GM20000 (cell line): ENCODE results near the gene HLF.

ENCODE experiments used
- DNase-seq: peaks from one replicate; pipeline ENCODE4 v3.0.0; 2012; ENCODE audit warnings: low spot score
- CTCF ChIP-seq: IDR thresholded peaks from 2 replicates; pipeline ENCODE4 v1.5.1; 2012; ENCODE audit warnings: mild to moderate bottlenecking, control low read depth; ENCODE audit errors: extremely low read depth, missing control alignments

Gene HLF

GRCh38 chr17:55314784-55315491 lies 50.2 kb downstream of the HLF start:
- DNase-seq, result no peak
- no peak for TF ChIP-seq CTCF

GRCh38 chr17:55316499-55316898 lies 51.7 kb downstream of the HLF start:
- TF ChIP-seq CTCF, result no peak
- DNase-seq, result no peak

- TF ChIP-seq CTCF, result no peak
- DNase-seq, result no peak
These were observed 52.5 kb downstream of the HLF start for GRCh38 chr17:55317284-55317683.

GRCh38 chr17:55318081-55318480 lies 53.3 kb downstream of the HLF start:
- no peak for DNase-seq
- no peak for TF ChIP-seq CTCF

GRCh38 chr17:55318715-55319487 lies 54.1 kb downstream of the HLF start:
- no peak for DNase-seq
- TF ChIP-seq CTCF, result no peak

- TF ChIP-seq CTCF, result no peak
These were observed 55.3 kb downstream of the HLF start for GRCh38 chr17:55319933-55320593.

More at GRCh38 chr17:55319933-55320593, 55.3 kb downstream of the HLF start:
- no peak for DNase-seq
